K562 (cell line): Measurements from ENCODE around the gene ZNF598. TPM values are rescaled to one million over a fixed set of nuclear protein-coding genes. Genes with fewer than 3 reads are reported as not detected.

ENCODE experiments used
- ELK1 ChIP-seq: sonication (generic); formaldehyde crosslinking; IDR thresholded peaks from 2 replicates; pipeline ENCODE4 v1.8.1; 2022; ENCODE audit warnings: missing genetic modification reagents
- FOXO4 ChIP-seq: fragments of 450-650 bp; formaldehyde crosslinking; IDR thresholded peaks from 2 replicates; pipeline ENCODE4 v1.4.0; 2020; ENCODE audit warnings: mild to moderate bottlenecking, moderate library complexity
- IRF9 ChIP-seq: fragments of 450-650 bp; IDR thresholded peaks from 2 replicates; pipeline ENCODE4 v1.6.1; 2016; ENCODE audit warnings: missing biosample characterization, missing genetic modification characterization
- JUNB ChIP-seq: fragments of 450-650 bp; formaldehyde crosslinking; conservative IDR thresholded peaks from 2 replicates; pipeline ENCODE4 v1.4.0; 2020; ENCODE audit warnings: mild to moderate bottlenecking
- MCM7 ChIP-seq, 2 experiments: fragments of 450-650 bp; IDR thresholded peaks; 2 replicates each; pipeline ENCODE4 v1.6.1; 2016 to 2018
- MGA ChIP-seq: fragments of 450-650 bp; IDR thresholded peaks from 2 replicates; pipeline ENCODE4 v1.6.1; 2016; ENCODE audit warnings: mild to moderate bottlenecking, moderate library complexity
- NR2F6 ChIP-seq: fragments of 450-650 bp; formaldehyde crosslinking; IDR thresholded peaks from 2 replicates; pipeline ENCODE4 v1.4.0; 2020; ENCODE audit warnings: mild to moderate bottlenecking
- RBM22 ChIP-seq: fragments of 200-400 bp; formaldehyde crosslinking; IDR thresholded peaks from 2 replicates; pipeline ENCODE4 v1.6.1; 2018; ENCODE audit warnings: low read length, low read depth; ENCODE audit not compliant: poor library complexity, severe bottlenecking
- ZNF282 ChIP-seq: sonication (generic); formaldehyde crosslinking; IDR thresholded peaks from 2 replicates; pipeline ENCODE4 v1.8.1; 2023; ENCODE audit warnings: missing genetic modification reagents
- ZNF780A ChIP-seq: fragments of 250-450 bp; sonication (Bioruptor Pico); IDR thresholded peaks from 2 replicates; pipeline ENCODE4 v1.5.0; 2021; ENCODE audit warnings: mild to moderate bottlenecking
- polyA plus RNA-seq, 8 experiments: library from polyadenylated mRNA; depleted of rRNA in 4 of 8; stranded (reverse) in 5 of 8; unstranded in 3 of 8; fragments of >200 nt; fragmentation: Nextera tagmentation in 2 of 8; fragmentation: Illumina TruSeq in 1 of 8; extraction: Ambion mirVana in 2 of 8; extraction: Trizol in 1 of 8; gene quantifications; 2 replicates each; pipeline versions ENCODE4 v1.2.1 to v1.2.3, GENCODE V29; 2011 to 2014; ENCODE audit warnings: inconsistent platforms in 1 of 8, missing spikeins in 1 of 8
- total RNA-seq, 7 experiments: library from RNA; depleted of rRNA in 6 of 7; stranded (reverse); fragments of >200 nt in 6 of 7; fragmentation: Illumina TruSeq in 2 of 7; extraction: Trizol in 2 of 7; gene quantifications; 2 replicates each; pipeline versions ENCODE4 v1.2.1 to v1.2.3, GENCODE V29; 2011 to 2021; ENCODE audit warnings: low replicate concordance in 1 of 7

The ZNF598 gene
- total and polyA plus RNA-seq, 9 of the 15 experiments (the other 6 are each of a cell fraction or from before 2014, with no cell fraction given), result 0.11 to 115 (median 29.6) TPM

GRCh38 chr16:2027024-2028010, 17.7 kb upstream of the ZNF598 start (continued):
- TF ChIP-seq MGA, result no peak
- no peak for TF ChIP-seq RBM22
- TF ChIP-seq ZNF282, result no peak
- no peak for TF ChIP-seq ZNF780A (CRISPR knock-in tag)
- no peak for TF ChIP-seq FOXO4 (CRISPR knock-in tag)
- TF ChIP-seq JUNB (CRISPR knock-in tag), result no peak
- no peak for TF ChIP-seq MCM7 (IDR thresholded peaks at IDR 0.05)
- TF ChIP-seq IRF9 (tag), result no peak
- TF ChIP-seq NR2F6 (CRISPR knock-in tag), result no peak
- no peak for TF ChIP-seq ELK1 (CRISPR knock-in tag)
